Measurements from ENCODE around the gene AFAP1L1.

- TF ChIP-seq CTCF (IDR thresholded peaks at IDR 0.05) (no peak), POLR2A (IDR thresholded peaks at IDR 0.05) (no peak)
Observed at GRCh38 chr5:149379818-149380374, 108.2 kb downstream of the AFAP1L1 start.
